HEK293T (cell line): ENCODE data around the gene AGBL1.

Experiments
- ARNT ChIP-seq: fragments of 450-650 bp; IDR thresholded peaks from 2 replicates; pipeline ENCODE4 v1.6.1; 2017; ENCODE audit warnings: mild to moderate bottlenecking
- FOXA1 ChIP-seq: fragments of 450-650 bp; IDR thresholded peaks from 2 replicates; pipeline ENCODE4 v1.6.1; 2016; ENCODE audit warnings: mild to moderate bottlenecking
- FOXM1 ChIP-seq: fragments of 450-650 bp; IDR thresholded peaks from 2 replicates; pipeline ENCODE4 v1.6.1; 2017; ENCODE audit warnings: mild to moderate bottlenecking, borderline replicate concordance
- L3MBTL2 ChIP-seq: fragments of 450-650 bp; conservative IDR thresholded peaks from 2 replicates; pipeline ENCODE4 v1.6.1; 2016; ENCODE audit warnings: mild to moderate bottlenecking
- SP1 ChIP-seq: fragments of 450-650 bp; IDR thresholded peaks from 2 replicates; pipeline ENCODE4 v1.6.1; 2017
- TF ChIP-seq, protein P1 (sequence below): fragments of 450-650 bp; IDR thresholded peaks from 2 replicates; pipeline ENCODE4 v1.6.1; 2016

DNA sequence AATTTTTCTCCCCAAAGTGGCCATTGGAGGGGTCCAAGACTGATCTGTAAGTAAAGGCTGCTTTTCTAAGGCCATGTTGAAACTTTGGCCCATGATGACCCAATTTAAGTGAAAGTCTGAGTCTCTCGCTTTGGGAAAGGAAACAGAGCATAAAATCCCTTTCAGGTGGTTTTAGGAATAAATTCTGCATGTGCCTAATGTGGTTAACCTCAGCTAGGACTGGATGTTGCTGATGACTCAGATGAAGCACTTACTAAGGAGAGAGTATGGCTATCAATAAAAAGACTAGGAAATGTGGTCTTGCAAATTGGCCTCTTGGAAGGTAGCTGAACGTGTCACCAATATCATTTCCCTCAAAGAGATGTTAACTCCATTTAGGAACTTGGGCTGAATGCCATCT lies 458.5 kb downstream of the AGBL1 start:
- TF ChIP-seq FOXA1 = no peak
- TF ChIP-seq L3MBTL2 = no peak
- no peak for TF ChIP-seq SP1
- TF ChIP-seq ARNT = no peak
- TF ChIP-seq FOXM1 = no peak
- TF ChIP-seq, protein P1, sequence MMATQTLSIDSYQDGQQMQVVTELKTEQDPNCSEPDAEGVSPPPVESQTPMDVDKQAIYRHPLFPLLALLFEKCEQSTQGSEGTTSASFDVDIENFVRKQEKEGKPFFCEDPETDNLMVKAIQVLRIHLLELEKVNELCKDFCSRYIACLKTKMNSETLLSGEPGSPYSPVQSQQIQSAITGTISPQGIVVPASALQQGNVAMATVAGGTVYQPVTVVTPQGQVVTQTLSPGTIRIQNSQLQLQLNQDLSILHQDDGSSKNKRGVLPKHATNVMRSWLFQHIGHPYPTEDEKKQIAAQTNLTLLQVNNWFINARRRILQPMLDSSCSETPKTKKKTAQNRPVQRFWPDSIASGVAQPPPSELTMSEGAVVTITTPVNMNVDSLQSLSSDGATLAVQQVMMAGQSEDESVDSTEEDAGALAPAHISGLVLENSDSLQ = no peak
